Mesenteric fat pad (tissue), 1 donor: ENCODE data around the gene KCNQ5. TPM values are rescaled to one million over a fixed set of nuclear protein-coding genes. Genes with fewer than 3 reads are reported as not detected.
"Not testable (repeated sequence)": the region's sequence is repeated elsewhere in the genome, so short reads cannot be mapped to it uniquely, and the experiment has no call there.

Experiments
- DNase-seq: peaks from one replicate; pipeline ENCODE4 v3.0.0-alpha.2; 2020; ENCODE audit warnings: low spot score
- long read RNA-seq: library from polyadenylated mRNA; unstranded; transcript quantifications from one replicate; pipeline ENCODE4 v2.0.0, GENCODE V29; 2020
- total RNA-seq: library from RNA; stranded (reverse); fragmentation: NEBNext Ultra II Directional; extraction: Animal tissue kit (Norgen Biotek cat#: 25700); gene quantifications from one replicate; pipeline ENCODE4 v1.2.1, GENCODE V29; 2021
- donor health status: DM: yes; HTN: yes; CAD: no.

The KCNQ5 gene
- total RNA-seq: not detected
- long read RNA-seq: 0 reads

GRCh38 chr6:72621291-72622093 is at the start of gene KCNQ5:
TSS of gene KCNQ5 (plus strand) at chr6:72622064.
- no peak for DNase-seq

- no peak for DNase-seq
Observed at GRCh38 chr6:72579865-72580264, 42.0 kb upstream of the KCNQ5 start.

GRCh38 chr6:72580281-72580940 is 41.5 kb upstream of the KCNQ5 start:
- no peak for DNase-seq

GRCh38 chr6:72580950-72581349 is 40.9 kb upstream of the KCNQ5 start:
- not testable (repeated sequence) for DNase-seq

- DNase-seq: no peak
Observed at GRCh38 chr6:72588155-72588554, 33.7 kb upstream of the KCNQ5 start.

GRCh38 chr6:72589096-72589495 is 32.8 kb upstream of the KCNQ5 start:
- no peak for DNase-seq

GRCh38 chr6:72595812-72596211 is 26.1 kb upstream of the KCNQ5 start:
- DNase-seq: no peak

- no peak for DNase-seq
Observed at GRCh38 chr6:72616406-72617015, 5.4 kb upstream of the KCNQ5 start.

GRCh38 chr6:72617721-72618120 is 4.1 kb upstream of the KCNQ5 start:
- DNase-seq: no peak

- DNase-seq: no peak
Observed at GRCh38 chr6:72619883-72620696, 1.8 kb upstream of the KCNQ5 start.

- DNase-seq: no peak
Observed at GRCh38 chr6:72620871-72621290, 983 bp upstream of the KCNQ5 start.

GRCh38 chr6:72622094-72622940 is 453 bp downstream of the KCNQ5 start:
- DNase-seq: no peak

GRCh38 chr6:72623808-72624207 is 1.9 kb downstream of the KCNQ5 start:
- DNase-seq: no peak

GRCh38 chr6:72624557-72625160 is 2.8 kb downstream of the KCNQ5 start:
- DNase-seq: no peak

- DNase-seq: no peak
Observed at GRCh38 chr6:72626126-72626525, 4.3 kb downstream of the KCNQ5 start.

- DNase-seq: no peak
Observed at GRCh38 chr6:72627539-72627938, 5.7 kb downstream of the KCNQ5 start.

GRCh38 chr6:72631480-72631879 is 9.6 kb downstream of the KCNQ5 start:
- DNase-seq: no peak

GRCh38 chr6:72635636-72636035 is 13.8 kb downstream of the KCNQ5 start:
- no peak for DNase-seq

GRCh38 chr6:72636215-72636614 is 14.4 kb downstream of the KCNQ5 start:
- no peak for DNase-seq

- DNase-seq: no peak
Observed at GRCh38 chr6:72636786-72637185, 14.9 kb downstream of the KCNQ5 start.
